Stimulated activated CD8-positive, alpha-beta memory T cell treated with anti-CD3 and anti-CD28 coated beads, Interleukin-12 subunit alpha, Interleukin-12 subunit beta, amount 100 ng/mL, for 1 hour (primary cell): Measurements from ENCODE around the gene CDC42EP1.
"Not testable (repeated sequence)": the region's sequence is repeated elsewhere in the genome, so short reads cannot be mapped to it uniquely, and the experiment has no call there.

Experiments
- DNase-seq: peaks from one replicate; pipeline ENCODE4 v3.0.0-alpha.2; 2020; ENCODE audit warnings: low read depth

CDC42EP1 gene

DNA sequence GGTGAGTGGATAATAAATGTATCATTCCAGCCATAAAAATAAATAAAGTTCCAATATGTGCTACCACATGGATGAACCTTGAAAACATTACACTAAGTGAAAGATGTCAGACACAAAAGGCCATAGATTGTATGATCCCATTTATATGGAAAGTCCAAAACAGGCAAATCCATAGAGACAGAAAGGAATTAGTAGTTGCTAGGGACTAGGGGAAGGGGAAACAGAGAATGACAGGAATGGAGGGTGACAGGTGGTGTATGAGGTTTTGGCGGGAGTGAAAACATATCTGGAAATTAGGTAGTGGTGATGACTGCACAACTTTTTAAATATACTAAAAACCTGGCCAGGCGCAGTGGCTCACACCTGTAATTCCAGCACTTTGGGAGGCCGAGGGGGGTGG, 25.8 kb upstream of the CDC42EP1 start:
- DNase-seq: no peak

DNA sequence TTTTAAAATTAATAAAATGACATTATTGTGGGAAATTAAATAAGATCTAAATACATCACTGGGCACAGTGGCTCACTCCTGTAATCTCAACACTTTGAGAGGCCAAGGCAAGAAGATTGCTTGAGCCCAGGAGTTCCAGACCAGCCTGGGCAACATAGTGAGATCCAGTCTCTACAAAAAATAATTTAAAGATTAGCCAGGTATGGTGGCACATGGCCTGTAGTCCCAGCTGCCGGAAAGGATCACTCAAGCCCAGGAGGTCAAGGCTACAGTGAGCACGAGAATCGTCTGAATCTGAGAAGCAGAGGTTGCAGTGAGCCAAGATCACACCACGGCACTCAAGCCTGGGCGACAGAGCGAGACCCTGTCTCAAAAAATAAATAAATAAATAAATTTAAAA, 25.1 kb upstream of the CDC42EP1 start:
- DNase-seq: no peak

DNA sequence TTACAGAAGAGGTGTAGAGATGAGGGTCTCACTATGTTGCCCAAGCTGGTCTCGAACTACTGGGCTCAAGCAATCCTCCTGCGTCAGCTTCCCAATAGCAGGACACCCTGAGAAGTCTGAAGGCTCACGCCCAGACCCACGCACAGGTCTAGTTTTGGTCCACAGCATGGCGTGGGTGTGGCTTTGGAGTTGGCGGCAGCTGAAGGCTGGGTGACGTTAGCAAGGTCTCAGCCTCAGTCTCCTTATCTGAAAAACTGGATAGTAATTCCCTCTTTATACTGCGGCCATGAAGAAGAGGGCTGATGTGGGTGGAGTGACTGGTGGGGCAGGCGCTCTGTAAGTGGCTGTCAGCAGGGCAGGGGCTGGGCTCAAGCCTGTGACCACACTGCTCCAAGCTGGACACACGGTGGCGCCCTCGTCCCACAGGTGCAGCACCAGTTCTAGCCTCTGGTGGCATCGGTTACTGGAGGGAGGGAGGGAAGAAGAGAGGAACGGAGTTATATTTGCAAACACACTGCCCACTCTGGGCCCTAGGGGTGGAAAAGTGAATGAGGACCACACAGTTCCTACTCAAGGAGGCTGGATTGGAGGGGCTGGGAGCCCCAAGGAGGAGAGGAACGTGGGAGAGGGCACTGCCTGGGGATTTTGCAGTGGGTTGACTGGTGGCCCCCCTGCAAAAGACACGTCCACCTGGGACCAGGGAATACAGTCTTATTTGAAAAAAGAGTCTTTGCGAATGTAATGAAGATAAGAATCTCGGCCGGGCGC, 21.5 kb upstream of the CDC42EP1 start:
- peak; percentile 82 for DNase-seq

DNA sequence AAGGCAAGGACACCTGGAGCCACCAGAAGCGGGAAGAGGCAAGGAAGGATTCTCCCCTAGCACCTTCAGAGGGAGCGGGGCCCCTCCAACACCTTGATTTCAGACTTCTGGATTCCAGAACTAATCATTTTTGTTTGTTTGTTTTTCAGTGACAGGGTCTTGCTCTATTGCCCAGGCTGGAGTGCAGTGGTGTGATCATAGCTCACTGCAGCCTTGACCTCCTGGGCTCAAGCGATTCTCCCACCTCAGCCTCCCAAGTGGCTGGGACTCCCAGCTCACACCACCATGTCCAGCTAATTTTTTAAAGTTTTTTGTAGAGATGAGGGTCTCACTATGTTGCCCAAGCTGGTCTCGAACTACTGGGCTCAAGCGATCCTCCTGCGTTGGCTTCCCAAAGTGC, 20.5 kb upstream of the CDC42EP1 start:
- DNase-seq: not testable (repeated sequence)

DNA sequence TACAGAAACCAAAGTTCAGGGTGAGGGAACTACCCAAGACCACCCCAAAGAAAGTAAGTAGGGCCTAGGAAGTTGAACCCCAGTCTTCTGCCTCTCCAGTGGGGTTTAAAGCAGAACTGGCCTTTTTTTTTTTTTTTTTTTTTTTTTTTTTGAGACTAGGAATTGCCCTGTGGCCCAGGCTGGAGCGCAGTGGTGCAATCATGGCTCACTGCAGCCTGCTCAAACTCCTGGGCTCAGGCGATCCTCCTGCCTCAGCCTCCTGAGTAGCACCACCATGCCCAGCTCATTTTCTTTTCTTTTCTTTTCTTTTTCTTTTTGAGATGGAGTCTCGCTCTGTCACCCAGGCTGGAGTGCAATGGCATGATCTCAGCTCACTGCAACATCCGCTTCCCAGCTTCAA, 17.9 kb upstream of the CDC42EP1 start:
- DNase-seq: not testable (repeated sequence)

DNA sequence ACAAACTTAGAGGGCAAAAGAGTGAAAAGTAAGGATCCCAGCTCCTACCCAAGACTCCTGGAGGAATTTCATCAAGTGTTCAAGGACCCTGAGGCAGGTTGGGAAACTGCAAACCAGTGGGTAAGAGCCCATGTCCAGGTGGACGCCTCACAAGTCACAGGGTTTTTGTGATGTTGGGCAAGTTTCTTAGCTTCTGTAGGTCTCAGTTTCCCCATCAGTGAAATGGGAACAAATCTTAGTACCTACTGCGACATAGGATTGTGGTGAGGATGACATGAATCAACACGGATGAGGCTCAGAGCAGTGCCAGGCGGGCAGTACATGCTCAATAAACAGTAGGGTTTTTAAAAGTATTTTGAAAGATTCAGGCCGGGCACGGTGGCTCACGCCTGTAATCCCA, 17.3 kb upstream of the CDC42EP1 start:
- no peak for DNase-seq

DNA sequence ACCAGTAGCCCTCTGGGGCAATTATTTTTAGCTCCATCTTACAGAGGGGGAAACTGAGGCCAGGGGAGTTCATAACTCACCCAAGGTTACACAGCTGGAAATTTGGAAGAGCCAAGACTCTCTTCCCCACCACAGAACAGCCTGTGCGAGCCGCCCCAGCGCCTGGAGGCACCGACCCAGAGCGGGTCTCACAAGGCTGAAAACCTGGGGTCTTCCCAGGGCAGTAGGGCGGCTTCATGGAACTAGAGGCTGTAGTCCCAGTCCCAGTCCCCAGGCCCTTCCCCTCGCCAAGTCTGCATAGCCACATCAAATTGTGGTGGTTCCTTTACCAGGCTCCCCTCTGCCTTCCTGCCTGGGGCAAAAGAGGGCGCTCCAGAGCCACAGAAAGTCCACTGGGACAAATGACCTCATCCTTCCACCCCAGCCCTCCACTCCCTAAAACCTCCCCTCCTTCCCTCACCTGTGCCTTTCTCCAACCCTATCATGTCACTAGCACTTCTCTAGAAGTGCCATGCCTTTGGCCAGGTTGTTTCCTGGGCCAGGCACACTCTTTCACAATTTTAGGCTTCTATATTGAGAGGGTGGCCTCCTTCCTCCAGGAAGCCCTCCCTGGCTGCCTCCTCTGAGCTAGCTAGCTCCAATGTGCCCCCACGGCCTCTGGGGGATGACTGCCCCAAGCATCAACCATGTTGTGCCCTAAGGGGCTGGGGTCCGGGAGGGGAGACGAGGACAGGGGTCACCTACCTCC, 15.2 kb upstream of the CDC42EP1 start:
- no peak for DNase-seq

DNA sequence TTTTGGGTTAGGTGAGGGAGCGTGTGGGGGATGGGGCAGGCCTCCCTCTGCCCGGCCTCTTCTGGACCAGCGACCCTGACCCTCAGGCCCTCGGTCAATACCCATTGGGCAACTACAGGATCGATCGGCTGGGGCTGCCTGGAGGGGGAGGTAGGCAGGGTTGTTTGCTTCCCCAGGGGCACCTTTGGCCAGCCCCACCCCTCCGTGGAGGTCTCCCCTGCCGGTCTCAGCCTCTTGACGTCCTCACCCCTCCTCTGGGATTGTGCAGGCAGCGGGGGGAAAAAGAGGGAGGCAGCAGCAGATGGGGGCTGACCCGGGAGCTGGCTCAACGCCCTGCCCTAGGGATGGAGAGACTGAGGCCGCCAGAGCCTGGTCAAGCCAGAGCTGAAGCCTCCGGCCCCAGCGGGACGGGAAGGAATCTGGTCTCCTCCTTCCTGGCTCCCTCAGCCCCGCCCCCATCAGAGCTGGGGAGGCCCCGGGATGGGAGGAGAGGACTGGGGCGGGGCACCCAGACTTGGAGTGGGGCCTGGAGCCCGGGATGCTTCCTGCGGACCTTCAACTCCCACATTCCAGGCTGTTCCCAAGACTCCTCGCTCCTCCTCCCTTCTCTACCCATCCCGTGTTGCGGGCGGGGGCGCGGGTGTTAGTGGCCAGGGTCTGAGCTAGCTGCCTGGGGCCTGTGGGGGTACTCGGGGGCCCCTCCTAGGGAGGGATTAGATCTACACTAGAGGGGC, 14.4 kb upstream of the CDC42EP1 start:
- DNase-seq: no peak

DNA sequence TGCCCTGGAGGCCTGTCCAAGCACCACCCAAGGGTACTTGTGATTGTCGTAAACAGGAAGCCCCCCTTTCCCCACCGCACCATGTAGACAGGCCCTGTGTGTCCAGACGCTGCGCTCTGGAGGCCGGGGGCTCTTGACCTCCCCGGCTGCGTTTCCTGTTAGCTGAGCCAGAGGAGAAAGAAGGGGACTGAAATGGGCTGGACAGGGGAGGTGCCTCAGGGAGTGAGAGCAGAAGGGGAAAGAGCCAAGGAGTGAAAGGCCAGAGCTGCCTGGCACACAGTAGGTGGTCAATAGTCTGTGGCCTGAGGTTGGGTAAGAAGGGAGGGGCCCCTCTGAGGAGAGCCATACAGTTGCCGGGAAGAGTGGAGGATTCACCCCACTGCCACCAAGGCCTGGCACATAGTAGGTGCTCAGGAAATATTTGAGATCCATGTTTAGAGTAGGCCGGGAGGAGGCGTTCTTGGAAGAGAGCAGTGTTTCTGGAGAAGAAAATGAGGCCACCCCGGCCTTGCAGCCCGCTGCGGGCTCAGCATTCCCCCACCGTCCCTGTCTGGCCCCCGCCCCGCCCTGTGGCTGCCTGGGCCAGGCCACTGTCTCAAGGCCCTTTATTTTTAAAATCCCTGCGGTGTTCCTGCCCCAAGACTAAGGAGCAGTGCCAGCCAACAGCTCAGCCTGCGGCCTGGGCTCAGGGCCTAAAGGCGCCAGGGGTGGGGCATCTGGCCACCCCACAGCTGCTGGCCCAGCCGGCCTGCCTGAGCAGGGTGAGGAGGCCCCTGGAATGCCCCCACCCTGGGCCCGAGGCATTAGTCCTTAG, 13.6 kb upstream of the CDC42EP1 start:
- DNase-seq: no peak

DNA sequence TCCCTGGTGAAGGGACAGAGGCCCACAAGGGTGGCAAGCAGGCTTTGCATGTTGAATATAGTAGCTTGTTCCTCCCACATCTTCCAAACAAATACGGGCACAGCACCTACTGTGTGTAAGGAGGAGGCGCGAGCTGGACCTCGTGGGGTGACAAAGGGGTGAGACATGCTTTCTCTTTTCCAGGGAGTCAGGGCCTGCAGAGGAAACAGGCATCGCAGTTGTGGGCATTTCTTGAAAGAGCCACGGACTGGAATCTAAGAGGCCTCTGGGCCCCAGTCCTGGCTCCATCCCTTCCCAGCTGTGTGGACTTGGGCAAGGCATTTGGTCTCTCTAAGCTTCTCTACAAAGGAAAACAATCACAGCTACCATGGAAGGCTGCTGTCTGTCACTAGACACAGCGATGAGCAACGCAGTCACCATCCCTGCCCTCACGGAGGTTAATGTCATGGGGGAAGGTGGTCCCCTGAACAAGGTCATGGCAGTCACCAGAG, 13.0 kb upstream of the CDC42EP1 start:
- no peak for DNase-seq

DNA sequence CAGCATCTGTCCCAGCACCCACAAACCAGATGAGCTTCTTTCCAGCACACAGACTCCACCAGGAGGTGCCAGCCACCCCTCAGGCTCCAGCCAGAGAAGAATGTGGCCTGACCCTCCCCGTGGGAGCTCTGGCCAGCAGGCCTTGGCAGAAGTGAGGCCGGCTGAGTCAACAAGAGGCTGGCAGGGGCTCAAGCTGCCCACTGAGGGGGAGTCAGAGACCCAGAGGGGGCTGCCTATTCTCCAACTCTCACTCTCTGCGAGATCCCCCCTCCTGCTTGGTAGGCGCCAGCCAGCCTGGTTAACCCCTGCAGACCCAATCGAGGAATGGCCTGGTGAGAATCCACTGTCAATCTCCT, 10.6 kb upstream of the CDC42EP1 start:
- no peak for DNase-seq

DNA sequence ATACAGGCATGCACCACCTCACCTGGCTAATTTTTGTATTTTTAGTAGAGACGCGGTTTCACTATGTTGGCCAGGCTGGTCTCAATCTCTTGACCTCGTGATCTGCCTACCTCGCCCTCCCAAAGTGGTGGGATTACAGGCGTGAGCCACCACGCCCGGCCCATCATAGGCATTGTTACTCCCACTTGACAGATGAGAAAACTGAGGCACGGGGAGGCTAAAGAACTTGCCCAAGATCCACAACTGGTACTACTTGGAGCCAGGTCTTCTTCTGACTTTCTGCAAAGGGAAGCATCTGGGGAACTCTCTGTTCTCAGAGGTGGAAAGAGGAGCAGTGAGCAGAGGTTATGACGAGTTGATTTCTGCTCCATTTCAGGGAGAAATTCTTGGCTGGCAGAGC, 9.4 kb upstream of the CDC42EP1 start:
- DNase-seq: not testable (repeated sequence)

DNA sequence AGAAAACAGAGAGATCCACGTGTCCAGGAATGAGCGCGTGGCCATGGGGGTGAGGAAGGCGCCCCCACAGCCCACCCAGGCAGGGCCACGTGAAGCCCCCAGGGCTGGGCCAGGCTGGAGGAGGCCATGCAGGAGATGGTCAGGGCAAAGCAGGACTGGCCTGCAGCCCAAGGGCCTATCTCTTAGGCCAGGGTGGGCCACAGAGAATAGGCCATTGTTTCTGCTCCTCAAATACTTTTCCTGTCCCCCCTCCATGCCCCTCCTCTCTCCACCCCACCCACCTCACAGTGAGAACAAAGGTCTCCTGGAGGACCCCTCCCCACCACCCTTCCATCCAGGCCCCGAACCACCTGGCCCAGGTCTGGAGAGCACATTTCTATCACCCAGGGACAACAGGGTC, 8.3 kb upstream of the CDC42EP1 start:
- no peak for DNase-seq

DNA sequence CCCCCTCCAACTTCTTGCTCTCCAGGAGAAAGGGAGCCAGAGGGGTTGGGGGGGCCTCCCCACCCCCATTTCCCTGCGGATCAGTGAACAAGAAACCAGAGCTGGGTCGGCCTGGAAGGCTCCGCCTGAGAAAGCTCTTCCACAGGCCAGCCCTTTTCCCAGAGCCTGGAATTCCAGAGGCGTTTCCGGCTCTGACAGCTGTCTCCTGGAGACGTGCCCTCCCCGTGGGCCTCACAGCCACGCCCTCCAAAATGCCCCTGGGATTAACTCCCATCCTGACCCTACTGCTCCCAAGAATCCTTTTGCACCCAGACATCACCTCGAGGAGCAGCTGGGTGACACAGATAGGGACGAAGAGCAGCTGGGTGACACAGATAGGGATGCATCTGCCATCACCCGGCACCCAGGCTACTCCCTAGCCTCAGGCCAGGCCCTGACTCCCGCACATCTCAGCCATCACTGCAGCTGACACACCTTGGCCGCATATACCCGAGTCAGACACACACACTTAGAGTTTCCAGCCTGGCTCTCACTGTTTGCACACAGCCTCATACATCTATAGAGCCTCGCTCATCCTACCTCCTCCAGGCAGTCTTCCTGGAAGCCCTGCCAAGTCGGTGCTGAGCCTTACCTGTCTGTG, 7.6 kb upstream of the CDC42EP1 start:
- DNase-seq: no peak

DNA sequence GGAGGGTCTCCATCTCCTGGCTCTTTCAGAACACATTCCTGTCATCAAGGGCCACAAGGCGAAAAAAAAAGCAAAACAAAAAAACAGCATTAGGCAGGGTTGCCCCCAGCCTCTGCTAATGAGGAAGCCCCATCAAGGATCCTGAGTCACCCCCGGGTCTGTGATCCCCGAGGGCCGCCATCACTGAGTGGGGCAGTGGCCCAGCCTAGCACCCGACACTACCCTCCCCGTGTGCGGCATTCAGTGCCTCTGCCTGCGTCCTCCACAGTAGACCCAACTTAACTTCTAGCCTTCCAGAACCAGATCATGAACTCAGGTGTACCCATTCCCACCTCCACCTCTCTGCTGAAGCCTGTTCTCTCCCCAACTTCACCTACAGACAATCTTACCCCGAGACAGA, 6.6 kb upstream of the CDC42EP1 start:
- no peak for DNase-seq

DNA sequence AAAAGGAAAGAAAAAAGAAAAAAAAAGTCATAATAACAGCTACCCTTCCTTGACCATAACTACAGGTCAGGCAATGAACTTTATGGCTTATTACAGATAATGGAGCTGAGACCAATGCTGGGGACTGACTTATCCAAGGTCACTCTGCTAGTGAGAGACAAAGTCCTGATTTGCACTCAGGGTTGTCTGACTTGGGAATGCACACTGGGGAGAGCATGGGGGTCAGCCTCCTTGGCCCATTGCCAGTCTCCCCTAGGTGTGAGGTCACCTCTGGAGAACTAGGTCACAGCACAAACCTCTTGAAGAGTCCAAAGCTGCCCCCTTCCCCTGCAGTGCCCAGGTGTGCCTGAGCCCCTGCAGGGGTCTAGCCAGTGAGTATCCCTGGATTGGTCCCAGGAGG, 5.3 kb upstream of the CDC42EP1 start:
- DNase-seq: no peak

DNA sequence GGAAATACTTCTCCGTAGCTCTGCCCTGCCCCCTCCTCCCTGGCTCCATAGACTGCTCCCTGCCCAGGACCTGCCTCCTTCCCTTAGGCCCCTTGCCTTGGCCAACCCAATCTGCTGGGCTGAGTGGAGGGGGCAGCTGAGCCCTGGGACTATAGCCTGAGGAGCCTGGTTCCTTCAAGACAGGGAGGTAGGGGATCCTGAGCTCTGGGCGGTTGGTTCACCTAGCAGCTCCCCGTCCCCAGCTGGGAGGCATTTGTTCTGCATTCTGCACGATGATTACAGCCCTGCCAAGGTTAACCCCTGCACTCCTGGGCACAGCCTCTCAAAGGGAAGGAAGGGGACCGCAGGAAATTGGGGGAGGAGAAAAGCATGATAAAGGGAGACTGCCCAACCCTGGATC, 3.6 kb upstream of the CDC42EP1 start:
- no peak for DNase-seq

DNA sequence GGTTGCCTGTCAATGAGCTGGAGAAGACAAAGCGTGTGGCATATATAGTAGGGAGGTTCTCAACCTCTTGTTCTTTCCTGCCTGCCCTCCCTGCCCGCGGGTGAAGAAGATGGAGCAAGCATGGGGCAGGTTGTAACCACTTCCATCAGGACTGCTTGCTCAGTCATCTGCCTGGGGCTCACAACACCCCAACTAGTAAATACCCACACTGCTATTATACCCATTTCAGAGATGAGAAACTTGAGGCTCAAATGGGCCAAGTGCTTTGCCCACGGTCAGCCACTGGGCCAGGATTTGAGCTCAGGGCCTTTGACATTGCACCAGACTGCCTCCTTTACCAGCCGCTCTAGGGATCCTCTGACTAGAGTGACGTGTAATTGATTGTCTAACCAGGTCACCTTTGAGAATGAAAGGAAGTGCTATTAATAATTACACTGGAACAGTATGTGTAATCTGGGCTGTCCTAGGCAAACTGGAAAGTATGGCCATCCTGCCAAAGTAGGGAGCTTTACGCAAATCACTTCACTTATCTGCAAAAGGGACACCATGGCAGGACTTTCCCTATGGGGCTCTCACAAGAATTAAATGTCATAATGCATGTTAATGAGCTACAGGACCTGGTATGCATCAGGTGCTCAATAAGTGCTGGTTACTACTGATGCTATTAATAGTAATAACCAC, 2.8 kb upstream of the CDC42EP1 start:
- DNase-seq: no peak

DNA sequence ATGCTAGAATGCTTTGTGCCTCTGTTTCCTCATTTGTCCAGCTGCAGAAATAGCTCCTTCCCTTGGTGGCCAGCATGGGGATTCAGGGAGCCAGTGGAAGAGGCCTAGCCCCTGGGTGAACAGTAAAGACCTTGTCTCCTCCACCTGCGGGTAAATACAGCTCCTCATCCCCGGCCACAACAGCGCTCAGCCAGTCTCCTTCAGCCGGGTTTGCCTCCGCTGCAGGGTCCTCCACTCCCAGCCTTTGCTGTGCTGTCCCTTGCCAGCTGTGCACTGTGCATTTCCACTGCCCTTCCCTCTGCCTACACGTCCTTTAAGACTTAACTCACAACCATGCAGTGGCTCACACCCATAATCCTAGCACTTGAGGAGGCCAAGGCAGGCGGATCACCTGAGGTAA, 1.5 kb upstream of the CDC42EP1 start:
- no peak for DNase-seq

DNA sequence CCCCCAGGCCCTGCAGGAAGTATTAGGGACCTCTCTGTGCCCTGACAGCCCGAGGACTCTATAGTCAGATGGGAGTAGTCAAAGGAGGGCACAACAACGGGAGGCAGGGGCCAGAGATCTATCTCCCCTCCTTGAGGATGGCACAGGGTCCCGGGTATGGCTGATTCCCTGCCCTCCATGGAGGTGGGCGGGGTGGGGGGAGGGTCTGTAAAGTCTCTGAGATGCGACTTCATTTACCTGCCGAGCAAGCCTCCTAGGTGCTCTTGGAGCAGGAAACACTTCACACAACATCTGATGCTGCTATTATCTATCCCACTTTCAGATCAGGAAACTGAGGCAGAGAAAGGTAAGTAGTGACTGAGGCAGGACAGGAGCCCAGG, 769 bp upstream of the CDC42EP1 start:
- no peak for DNase-seq

DNA sequence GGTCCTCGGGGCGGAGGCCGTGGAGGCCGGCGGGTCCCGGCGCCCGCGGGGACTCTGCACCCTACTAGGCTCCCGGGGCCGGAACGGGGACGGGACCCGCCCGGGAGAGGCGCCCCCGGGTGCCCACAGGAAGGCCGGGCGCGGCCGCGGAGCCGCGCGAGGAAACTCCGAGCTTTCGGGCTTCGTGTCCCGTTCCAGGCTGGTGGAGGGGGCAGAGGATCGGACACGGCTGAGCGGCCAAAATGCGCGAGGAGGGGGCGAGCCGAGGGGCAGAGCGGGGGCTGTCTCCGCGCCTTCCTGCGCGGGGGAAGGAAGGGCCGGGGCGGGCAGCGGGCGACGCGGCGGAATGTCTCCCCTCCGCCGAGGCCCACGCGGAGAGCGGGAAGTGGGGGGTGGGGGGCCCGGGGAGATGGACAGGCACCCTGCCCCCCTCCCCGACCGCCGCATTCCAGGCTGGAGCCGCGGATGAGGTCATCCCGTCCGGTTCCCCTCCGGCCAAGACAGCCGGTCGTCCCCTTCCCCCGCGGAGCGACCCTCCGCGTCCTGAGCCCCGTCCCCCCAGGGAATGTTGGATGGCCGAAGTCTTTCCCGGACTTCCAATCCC, 430 bp downstream of the CDC42EP1 start:
- DNase-seq: no peak
